Pons (tissue), 1 donor: Measurements from ENCODE around the gene GREB1.

Experiments
- DNase-seq: peaks from one replicate; pipeline ENCODE4 v3.0.0-alpha.2; 2016; ENCODE audit warnings: low spot score

The GREB1 gene

GRCh38 chr2:11662882-11663281, 129.0 kb downstream of the GREB1 start:
- no peak for DNase-seq

GRCh38 chr2:11663427-11663826, 129.6 kb downstream of the GREB1 start:
- no peak for DNase-seq

GRCh38 chr2:11665028-11665427, 131.2 kb downstream of the GREB1 start:
- DNase-seq: no peak

GRCh38 chr2:11665510-11666362, 131.9 kb downstream of the GREB1 start:
- no peak for DNase-seq

- no peak for DNase-seq
These were observed 133.3 kb downstream of the GREB1 start for GRCh38 chr2:11667194-11667593.

- no peak for DNase-seq
These were observed 134.2 kb downstream of the GREB1 start for GRCh38 chr2:11667866-11668637.

DNA sequence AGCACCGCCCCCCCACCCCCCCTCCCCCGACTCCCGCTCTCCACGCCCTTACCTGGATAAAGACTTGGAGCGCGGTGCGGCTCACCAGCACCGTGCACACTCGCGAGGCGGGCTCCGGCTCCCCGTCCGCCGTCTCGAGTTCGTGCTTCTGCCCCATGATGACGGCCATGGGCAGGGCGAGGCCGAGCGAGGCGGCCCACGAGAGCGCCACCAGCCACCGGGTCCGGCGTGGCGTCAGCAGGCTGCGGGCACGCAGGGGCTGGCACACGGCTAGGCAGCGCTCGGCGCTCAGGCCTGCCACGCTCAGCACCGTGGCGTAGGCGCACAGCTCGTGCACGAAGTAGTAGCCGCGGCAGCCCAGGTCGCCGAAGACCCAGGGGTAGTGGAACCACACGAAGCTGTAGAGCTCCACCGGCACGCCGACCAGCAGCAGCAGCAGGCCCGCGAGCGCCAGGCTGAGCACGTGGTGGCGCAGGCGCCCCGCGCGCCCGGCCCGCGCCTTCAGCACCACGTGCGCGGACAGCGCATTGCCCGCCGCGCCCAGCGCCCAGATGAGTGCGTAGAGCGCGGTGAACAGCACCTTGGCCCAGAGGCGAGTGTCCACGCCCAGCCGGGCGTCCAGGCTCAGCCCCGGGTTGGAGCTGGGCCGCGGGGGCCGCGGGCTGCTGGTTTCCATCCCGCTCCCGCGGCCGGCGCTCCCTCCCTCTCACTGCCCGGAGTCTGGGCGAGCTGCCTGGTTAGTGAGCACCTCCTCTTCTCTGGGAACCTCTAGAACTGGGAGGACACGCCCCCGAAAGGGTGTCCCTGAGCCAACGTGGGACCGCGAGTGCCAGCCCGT, 135.8 kb downstream of the GREB1 start, which contains the start of gene NTSR2:
Gene NTSR2 (minus strand): TSS at position 742 of the 838 bp plus-strand sequence. CDS start 66 bp downstream, at position 676.
- peak; percentile 57 for DNase-seq

DNA sequence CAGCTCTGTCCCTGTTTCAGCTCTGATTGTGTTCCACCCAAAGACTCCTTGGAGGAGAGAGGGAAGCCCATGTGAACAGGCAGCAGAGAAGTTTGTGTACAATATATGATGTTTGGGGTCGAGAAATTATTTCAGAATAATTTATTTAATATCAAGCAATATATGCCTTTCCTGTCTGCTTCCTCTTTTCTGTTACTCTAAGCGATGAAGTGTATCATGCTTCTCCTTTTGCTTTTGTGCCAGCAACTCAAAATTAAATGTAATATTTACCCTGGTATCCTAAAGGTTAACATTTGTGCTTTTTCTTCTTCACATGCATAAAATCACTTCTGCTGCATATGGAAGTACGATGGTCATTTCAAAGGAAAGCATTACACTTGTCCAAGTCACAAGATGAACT, 138.6 kb downstream of the GREB1 start:
- DNase-seq: no peak

DNA sequence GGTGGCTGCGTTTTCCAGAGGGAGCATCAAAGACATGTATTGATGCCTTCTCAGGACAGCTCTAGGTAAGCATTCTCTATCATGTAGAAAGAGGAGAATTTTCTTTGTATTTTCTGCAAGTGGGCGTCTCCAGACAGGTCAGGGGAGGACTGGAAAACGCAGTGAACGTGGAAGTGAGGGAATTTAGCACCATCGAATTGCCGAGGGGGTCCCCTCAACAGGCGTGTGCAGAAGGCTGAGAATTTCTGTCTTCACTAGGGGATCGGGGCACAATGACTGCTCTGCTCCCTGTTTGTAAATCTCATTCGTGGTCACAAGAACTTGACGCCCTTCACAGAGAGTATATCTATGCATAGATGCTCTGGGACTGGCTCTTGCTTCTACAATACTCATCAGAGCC, 141.1 kb downstream of the GREB1 start:
- DNase-seq: no peak

GRCh38 chr2:11675423-11676112, 141.7 kb downstream of the GREB1 start:
- DNase-seq: no peak

DNA sequence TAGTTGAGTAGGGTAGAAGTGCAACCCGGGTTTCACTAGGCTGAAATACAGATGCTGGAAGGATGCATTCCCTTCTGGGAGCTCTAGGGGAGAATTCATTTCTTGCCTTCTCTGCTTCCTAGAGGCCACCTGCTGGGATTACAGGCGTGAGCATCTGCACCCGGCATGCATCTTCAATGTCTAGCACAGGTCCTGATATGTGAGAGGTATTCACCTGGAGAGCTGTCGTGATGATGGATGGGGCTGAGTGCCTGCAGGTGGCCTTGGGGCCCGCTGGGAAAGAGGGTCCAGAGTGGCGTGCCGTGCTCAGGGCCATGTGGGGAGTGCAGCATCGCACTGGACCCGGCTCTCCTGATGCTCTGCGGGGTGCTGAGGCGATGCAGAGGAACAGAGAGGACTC, 142.8 kb downstream of the GREB1 start:
- no peak for DNase-seq

GRCh38 chr2:11677136-11678055, 143.6 kb downstream of the GREB1 start:
- DNase-seq: no peak

DNA sequence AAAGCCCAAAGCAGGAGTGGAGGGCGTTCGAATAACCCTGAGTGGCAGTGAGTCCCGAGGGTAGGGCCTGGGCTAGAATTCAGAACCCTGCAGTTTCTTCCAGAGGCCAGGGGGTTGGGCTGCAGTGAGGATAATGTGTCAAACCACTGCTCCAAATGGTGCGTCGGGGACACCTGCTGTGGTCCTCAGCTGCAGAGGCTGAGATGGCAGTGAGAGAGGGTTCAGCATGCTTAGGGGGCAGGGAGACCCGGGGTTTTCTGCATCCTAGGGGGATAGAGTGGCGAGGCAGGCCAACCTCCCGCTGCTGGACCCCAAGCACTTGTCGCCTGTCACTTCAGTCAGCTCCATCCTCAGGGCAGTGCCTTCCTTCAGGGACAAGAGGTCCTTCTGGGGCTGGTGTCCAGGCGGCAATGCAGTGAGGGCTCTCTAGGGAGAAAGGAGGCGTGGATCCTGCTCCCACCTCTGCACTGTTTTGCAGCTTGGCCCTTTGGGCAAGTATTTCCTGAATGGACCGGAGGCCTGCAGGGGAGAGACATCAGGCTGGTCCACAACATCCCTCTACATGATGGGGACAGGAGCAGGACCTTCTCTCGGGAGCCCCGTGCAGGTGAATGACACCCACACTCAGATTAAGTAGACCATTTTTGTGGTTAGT, 144.6 kb downstream of the GREB1 start:
- no peak for DNase-seq

DNA sequence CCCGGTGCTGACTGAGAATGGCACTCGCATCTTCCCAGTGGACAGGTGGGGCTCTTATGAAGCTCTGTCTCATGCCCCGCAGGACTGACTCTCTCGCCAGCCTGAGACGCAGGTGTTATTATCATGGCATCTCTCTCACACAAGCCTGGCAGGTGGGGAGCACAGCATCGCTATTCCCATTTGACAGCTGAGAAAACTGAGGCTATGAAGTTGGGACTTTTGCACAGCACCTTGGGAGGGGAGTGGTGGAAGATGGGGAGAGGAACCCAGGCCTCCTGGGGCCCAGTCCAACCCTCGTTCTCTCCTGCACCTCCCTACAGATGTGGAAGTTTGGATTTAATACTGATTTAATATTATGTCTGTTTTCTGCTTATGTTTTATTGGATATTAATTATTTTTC, 145.2 kb downstream of the GREB1 start:
- no peak for DNase-seq

DNA sequence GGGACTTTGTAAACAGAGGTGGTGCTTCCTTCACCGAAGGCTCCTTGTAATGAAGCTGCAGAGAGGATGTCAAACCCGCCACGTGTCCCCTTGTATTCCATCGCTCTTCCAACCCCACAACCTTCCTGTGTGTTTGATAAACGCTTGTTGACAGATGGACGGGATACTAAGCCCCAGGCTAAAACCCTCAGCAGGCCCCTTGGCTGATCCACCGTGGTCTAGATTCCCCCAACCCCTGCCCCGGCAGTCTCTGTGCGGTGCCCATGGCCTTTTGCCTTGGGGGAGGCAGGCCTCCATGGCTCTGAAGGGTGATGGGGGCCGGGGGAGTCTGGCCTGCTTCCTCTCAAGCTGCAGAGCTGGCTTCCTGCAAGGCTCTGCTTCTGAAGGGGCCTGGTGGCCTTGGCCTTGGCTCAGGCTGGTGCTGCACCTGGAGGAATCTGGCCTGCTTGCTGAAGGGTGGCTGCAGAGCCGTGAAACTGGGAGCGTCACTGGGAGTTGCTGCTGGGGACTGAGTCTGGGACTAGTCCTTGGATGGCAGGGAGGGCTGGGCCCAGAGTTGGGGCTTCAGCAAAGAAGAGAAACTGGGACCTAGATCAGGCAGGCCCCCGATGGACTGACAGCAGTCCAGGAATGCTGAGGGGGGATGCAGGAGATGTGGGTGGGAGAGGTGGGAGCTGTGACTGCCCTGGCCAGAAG, 145.8 kb downstream of the GREB1 start:
- DNase-seq: no peak

DNA sequence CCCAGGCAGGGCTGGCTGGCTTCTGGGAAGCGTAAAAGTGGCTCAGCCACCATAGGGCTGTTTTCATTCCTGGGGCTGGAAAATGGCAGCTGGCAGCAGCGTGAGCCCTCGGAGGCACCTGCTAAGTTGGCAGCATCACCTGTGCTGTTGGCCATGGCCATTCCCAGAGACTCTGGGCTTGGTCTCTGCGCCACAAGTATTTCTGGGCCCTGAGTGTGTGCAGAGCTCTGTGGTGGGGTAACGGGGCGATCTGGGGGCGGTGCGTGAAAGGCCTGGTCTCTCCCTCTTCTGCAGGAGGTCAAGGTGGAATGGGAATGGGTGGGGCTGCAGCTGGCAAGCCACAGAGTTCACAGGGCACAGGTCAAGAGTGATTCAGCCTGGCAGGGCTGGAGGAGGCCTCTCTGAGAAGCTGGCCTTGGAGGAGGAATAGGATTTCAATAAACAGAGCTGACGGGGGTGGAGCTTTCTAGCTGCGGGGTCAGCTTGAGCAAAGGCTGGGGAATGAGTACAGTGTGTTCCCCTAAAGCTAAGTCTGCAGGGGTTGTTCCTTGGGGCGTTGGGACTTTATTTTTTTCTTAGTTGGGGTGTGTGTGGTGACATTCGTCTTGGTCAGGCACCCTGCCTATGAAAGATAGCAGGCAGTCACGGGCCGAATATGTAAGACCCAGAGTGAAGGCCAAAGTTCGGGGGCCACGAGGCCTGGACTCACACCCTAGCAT, 146.5 kb downstream of the GREB1 start:
- no peak for DNase-seq

DNA sequence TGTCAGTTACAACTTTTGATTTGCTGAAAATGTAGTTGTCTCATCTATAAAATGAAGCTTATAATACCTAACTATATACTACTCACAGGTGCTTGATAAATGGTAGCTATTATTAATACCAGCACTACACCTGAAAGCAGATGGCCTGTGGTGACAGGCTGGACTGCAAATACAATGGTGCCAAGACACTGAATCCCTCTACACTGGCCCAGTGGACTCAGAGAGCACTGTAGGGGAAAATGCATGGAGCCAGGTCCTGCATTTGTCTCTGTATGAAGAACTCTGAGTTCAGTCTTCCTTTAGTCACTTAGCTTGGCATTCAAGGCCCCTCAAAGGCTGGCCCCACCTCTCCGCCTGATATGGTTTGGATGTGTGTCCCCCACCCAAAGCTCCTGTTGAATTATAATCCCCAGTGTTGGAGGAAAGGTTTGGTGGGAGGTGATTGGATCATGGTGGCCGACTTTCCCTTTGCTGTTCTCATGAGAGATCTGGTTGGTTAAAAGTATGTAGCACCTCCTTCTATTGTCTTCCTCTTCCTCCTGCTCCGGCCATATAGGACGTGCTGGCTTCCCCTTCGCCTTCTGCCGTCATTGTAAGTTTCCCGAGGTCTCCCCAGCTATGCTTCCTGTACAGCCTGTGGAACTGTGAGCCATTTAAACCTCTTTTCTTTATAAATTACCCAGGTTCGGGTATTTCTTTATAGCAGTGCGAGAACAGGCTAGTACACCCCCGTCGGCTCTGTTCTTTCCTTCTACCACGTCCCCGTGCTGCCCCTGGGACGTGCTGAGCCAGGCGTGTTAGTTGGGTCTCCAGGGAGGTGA, 147.3 kb downstream of the GREB1 start:
- no peak for DNase-seq
